ENCODE measurements around the gene PACSIN2. TPM values are rescaled to one million over a fixed set of nuclear protein-coding genes. Genes with fewer than 3 reads are reported as not detected.

PACSIN2 gene
- polyA plus RNA-seq, 3 donors from 2014 or later: 18.4 to 31.6 (median 23.0) TPM

- H3K27ac Mint-ChIP-seq: peak overlapping the region in 1 of 6 donors; percentile 5
- peaks cover 0 to 3% (median 0%) of the 10 kb centered on the region in 3 donors for H3K36me3 Mint-ChIP-seq
- H3K27me3 Mint-ChIP-seq (ENCODE audit: low read depth in 3 of 3): no peaks in the 10 kb centered on the region
- H3K4me1 Mint-ChIP-seq: peaks cover 33 to 45% of the 10 kb centered on the region in 2 donors
- H3K4me3 Mint-ChIP-seq: no peak overlapping the region
- no peaks in the 10 kb centered on the region for H3K9me3 Mint-ChIP-seq
- no peak for DNase-seq
Observed at GRCh38 chr22:42992886-42993479, 22.0 kb downstream of the PACSIN2 start.

DNA sequence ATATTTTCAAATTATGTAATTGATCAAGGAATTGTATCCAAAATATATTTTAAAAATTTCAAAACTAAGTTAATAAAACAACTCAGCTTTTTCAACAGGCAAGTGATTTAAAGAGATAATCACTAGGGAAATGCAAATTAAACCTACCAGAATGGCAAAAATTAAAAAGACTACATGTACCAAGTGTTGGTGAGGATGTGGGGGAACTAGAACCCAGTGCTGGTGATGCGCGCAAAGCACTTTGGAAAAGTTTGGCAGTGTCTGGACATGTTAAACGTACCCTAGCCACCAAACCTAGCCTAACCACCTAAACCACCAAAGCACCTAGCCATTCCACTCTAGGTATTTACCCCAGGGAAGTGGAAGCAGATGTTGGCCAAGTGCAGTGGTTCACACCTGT is 22.9 kb downstream of the PACSIN2 start:
- Mint-ChIP-seq H3K36me3 (peaks cover 0 to 3% (median 0%) of the 10 kb centered on the region in 3 donors), H3K27ac (no peak overlapping the region), H3K4me3 (no peak overlapping the region), H3K27me3 (ENCODE audit: low read depth in 3 of 3) (peaks cover 0 to 2% (median 0%) of the 10 kb centered on the region in 3 donors), H3K9me3 (no peaks in the 10 kb centered on the region), H3K4me1 (peaks cover 29 to 42% of the 10 kb centered on the region in 2 donors)
- no peak for DNase-seq

DNA sequence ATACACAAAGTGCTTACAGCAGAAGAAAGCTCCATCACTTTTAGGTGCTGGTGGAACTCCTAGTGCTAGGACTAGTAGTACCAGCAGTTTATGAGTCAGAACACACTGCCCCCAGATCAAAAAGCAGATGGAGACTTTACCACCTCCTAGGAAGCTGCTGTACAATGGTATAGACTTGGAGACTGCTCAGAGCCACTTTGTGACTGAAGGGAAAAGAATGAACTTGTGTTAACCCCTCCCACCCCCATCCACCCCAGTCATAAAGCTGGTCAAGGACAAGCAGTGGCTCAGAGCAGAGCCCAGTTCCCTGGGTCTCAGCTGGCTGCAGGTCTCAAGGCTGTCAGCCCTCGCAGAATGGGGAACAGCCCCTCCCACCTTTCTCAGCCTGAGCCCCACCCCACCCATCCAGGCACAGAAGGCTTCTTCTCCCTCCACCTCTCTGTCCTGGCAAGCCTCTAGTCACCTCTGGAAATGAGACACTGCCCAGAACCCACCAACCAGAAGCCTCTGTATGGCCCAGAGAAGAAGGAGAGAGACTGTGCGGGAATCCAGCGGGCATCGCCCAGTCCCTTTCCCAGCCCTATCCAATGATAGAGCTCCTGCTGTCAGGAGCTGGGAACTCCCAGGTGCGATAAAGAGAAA is 23.8 kb downstream of the PACSIN2 start:
- Mint-ChIP-seq H3K9me3 (no peaks in the 10 kb centered on the region), H3K4me1 (peaks cover 33 to 51% of the 10 kb centered on the region in 2 donors), H3K36me3 (peaks cover 0 to 3% (median 3%) of the 10 kb centered on the region in 3 donors), H3K4me3 (no peak overlapping the region), H3K27ac (no peak overlapping the region), H3K27me3 (ENCODE audit: low read depth in 3 of 3) (peaks cover 0 to 3% (median 2%) of the 10 kb centered on the region in 3 donors)
- no peak for DNase-seq

DNA sequence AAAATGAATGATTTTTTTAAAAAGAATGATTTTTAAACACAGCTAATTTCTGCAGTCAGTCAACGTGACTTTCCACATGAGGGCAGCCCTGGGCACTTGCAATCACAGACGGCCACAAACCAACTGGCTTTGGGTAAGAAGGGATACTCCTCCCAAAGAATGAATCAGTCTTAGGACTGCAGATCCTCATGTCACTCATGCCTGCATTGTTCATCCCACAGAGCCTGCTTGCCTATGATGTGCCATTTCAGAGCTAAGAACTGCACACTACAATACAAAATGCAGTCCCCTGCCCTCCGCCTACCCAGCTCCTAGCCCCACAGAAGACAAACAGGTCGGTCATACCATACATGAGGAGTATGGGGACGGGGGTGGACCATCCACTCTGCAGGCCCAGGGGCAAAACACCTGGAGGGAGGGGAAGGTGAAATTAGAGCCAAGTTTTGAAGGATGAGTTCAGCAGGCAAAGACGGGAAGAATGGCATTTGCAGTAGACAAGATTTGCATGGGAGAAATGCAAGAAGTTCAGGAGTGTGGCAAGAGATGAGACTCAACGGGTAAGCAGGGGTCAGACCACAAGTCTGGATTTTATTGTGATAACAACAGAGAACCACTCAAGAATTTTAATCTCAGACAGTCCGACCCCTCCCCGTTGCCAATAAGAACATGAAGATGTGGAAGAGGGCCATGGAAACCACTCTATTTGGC is 24.7 kb downstream of the PACSIN2 start:
- no peak for DNase-seq
- Mint-ChIP-seq H3K27ac (no peak overlapping the region), H3K36me3 (peaks cover 0 to 3% (median 3%) of the 10 kb centered on the region in 3 donors), H3K4me3 (no peak overlapping the region), H3K27me3 (ENCODE audit: low read depth in 3 of 3) (peaks cover 0 to 3% (median 2%) of the 10 kb centered on the region in 3 donors), H3K4me1 (peaks cover 39 to 60% of the 10 kb centered on the region in 2 donors), H3K9me3 (no peaks in the 10 kb centered on the region)

GRCh38 chr22:42986115-42986514 is 28.8 kb downstream of the PACSIN2 start:
- no peak overlapping the region for H3K27ac Mint-ChIP-seq
- H3K9me3 Mint-ChIP-seq: no peaks in the 10 kb centered on the region
- no peak overlapping the region for H3K4me3 Mint-ChIP-seq
- peaks cover 0 to 3% (median 2%) of the 10 kb centered on the region in 3 donors for H3K27me3 Mint-ChIP-seq (ENCODE audit: low read depth in 3 of 3)
- DNase-seq: no peak
- peaks cover 38 to 58% of the 10 kb centered on the region in 2 donors for H3K4me1 Mint-ChIP-seq
- H3K36me3 Mint-ChIP-seq: peaks cover 0 to 3% (median 0%) of the 10 kb centered on the region in 3 donors

GRCh38 chr22:42985531-42985905 is 29.4 kb downstream of the PACSIN2 start:
- peaks cover 0 to 3% (median 0%) of the 10 kb centered on the region in 3 donors for H3K36me3 Mint-ChIP-seq
- peaks cover 0 to 3% (median 2%) of the 10 kb centered on the region in 3 donors for H3K27me3 Mint-ChIP-seq (ENCODE audit: low read depth in 3 of 3)
- H3K4me3 Mint-ChIP-seq: no peak overlapping the region
- peaks cover 38 to 53% of the 10 kb centered on the region in 2 donors for H3K4me1 Mint-ChIP-seq
- no peak for DNase-seq
- H3K9me3 Mint-ChIP-seq: no peaks in the 10 kb centered on the region
- no peak overlapping the region for H3K27ac Mint-ChIP-seq

- Mint-ChIP-seq H3K27me3 (ENCODE audit: low read depth in 3 of 3) (peaks cover 0 to 3% (median 2%) of the 10 kb centered on the region in 3 donors), H3K27ac (peak overlapping the region in 2 of 6 donors; percentile 7 to 52), H3K4me3 (no peak overlapping the region), H3K4me1 (peaks cover 35 to 48% of the 10 kb centered on the region in 2 donors), H3K36me3 (peaks cover 0 to 3% (median 0%) of the 10 kb centered on the region in 3 donors), H3K9me3 (no peaks in the 10 kb centered on the region)
- DNase-seq: no peak
Observed at GRCh38 chr22:42984814-42985530, 30.0 kb downstream of the PACSIN2 start.

DNA sequence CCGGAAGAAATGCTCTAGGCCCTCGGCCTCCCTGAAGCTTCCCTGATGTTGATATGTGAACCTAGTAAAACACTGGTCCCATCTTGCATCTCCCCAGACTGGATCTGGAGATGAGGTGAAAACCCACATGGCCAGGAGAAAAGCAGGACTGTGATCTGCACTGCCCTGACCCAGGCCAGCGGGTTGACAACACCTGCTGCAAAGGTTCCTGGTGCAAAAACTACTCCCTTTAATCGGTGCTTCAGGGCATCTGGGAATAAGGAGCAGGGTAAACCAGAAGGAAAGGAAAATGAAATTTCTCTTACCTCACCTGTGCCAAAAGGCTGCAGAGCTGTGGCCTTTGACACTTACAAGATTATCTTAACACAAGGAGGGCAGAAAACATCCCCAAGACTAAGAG is 30.6 kb downstream of the PACSIN2 start:
- Mint-ChIP-seq H3K4me3 (no peak overlapping the region), H3K36me3 (peaks cover 0 to 3% (median 0%) of the 10 kb centered on the region in 3 donors), H3K27me3 (ENCODE audit: low read depth in 3 of 3) (peaks cover 0 to 5% (median 2%) of the 10 kb centered on the region in 3 donors), H3K27ac (peak overlapping the region in 3 of 6 donors; percentile 7 to 52 (median 48)), H3K4me1 (peaks cover 36 to 54% of the 10 kb centered on the region in 2 donors), H3K9me3 (no peaks in the 10 kb centered on the region)
- no peak for DNase-seq

DNA sequence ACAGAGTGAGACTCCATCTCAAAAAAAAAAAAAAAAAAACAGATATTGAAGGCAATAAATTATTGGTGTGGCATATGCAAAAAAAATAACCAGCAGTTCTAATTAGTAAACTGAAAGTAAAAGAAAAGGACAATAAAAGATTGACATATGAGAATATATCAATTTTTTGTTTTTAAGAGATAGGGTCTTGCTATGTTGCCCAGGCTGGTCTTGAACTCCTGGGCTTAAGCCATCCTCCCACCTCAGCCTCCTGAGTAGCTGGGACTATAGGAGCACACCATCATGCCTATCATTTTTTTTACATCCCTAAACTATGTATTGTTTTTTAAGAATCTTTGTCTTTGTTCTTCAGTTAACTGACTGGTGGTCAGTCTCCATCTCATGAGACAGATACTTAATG is 31.5 kb downstream of the PACSIN2 start:
- Mint-ChIP-seq H3K36me3 (peaks cover 0 to 3% (median 0%) of the 10 kb centered on the region in 3 donors), H3K4me3 (no peak overlapping the region), H3K27me3 (ENCODE audit: low read depth in 3 of 3) (peaks cover 0 to 5% (median 2%) of the 10 kb centered on the region in 3 donors), H3K27ac (no peak overlapping the region), H3K4me1 (peaks cover 36 to 58% of the 10 kb centered on the region in 2 donors), H3K9me3 (no peaks in the 10 kb centered on the region)
- no peak for DNase-seq

DNA sequence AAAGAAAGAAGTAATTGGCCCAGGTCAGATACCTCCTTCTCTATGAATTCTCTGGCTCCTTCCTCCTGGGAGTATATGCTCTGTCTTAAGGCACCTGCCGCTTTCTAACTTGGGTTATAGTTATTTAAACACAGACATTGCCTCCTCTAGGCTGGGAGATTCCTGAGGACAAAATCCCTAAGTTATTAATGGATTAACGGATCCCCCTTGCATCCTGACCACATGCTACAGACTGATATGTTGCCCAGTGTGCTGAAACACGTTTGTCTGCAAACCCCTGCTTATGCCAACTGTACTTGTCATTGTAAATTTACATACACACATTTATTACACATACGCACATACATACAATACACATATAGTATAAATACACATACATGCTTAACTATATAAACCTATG is 35.3 kb downstream of the PACSIN2 start:
- peaks cover 0 to 2% (median 0%) of the 10 kb centered on the region in 3 donors for H3K27me3 Mint-ChIP-seq (ENCODE audit: low read depth in 3 of 3)
- H3K9me3 Mint-ChIP-seq: no peaks in the 10 kb centered on the region
- no peak overlapping the region for H3K4me3 Mint-ChIP-seq
- peaks cover 13 to 41% of the 10 kb centered on the region in 2 donors for H3K4me1 Mint-ChIP-seq
- H3K27ac Mint-ChIP-seq: no peak overlapping the region
- H3K36me3 Mint-ChIP-seq: no peaks in the 10 kb centered on the region
- no peak for DNase-seq

DNA sequence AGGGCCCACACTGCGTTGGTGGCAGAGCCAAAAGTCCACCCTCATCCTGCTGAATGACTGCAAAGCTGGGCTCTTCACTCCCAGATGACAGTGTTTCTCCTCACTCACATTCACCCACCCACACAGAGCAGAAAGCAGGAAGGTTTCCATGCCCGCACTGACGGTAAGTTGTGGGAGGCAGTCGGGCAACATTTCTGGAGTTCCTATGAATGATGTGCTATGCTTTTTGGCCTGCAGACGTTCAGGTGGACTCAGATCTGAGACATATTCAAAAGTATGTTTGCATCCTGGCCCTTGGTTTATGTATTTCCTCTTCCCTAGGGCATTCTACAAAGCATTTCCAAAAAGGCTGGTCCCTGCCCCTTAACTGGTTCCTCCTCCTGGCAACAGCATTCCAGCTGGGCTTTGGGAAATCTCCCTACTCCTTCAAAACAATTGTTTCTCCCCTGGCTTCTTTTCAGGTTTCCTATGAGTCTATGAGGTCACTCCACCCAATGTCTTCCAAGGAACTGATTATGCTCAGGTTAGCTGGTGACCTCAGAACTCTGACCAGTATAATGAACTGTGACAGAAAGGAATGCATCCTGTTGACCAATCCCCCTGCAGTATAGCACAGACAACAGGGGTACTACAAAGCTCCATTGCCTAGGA is 36.4 kb downstream of the PACSIN2 start:
- Mint-ChIP-seq H3K27me3 (ENCODE audit: low read depth in 3 of 3) (peaks cover 0 to 2% (median 0%) of the 10 kb centered on the region in 3 donors), H3K9me3 (no peaks in the 10 kb centered on the region), H3K27ac (peak overlapping the region in 1 of 6 donors; percentile 11), H3K36me3 (no peaks in the 10 kb centered on the region), H3K4me1 (peaks cover 8 to 39% of the 10 kb centered on the region in 2 donors), H3K4me3 (no peak overlapping the region)
- no peak for DNase-seq

GRCh38 chr22:42977569-42977968 is 37.4 kb downstream of the PACSIN2 start:
- Mint-ChIP-seq H3K4me3 (no peak overlapping the region), H3K27ac (peak overlapping the region in 1 of 6 donors; percentile 6), H3K4me1 (peaks cover 12 to 39% of the 10 kb centered on the region in 2 donors)

More at GRCh38 chr22:42977569-42977968, 37.4 kb downstream of the PACSIN2 start:
- DNase-seq: no peak
- H3K36me3 Mint-ChIP-seq: no peaks in the 10 kb centered on the region
- peaks cover 0 to 2% (median 0%) of the 10 kb centered on the region in 3 donors for H3K27me3 Mint-ChIP-seq (ENCODE audit: low read depth in 3 of 3)
- H3K9me3 Mint-ChIP-seq: no peaks in the 10 kb centered on the region
